AG10803 (cell line): ENCODE results near the gene LDAF1.
"Not testable (repeated sequence)": the region's sequence is repeated elsewhere in the genome, so short reads cannot be mapped to it uniquely, and the experiment has no call there.

Source experiments
- DNase-seq: peaks from one replicate; pipeline ENCODE4 v3.0.0; 2010; ENCODE audit warnings: low read depth
- H3K4me3 ChIP-seq: 2 replicates; pipeline ENCODE4 v1.5.1; 2011; ENCODE audit warnings: mild to moderate bottlenecking, low read length, control low read depth
- TF ChIP-seq, protein P1 (sequence below): conservative IDR thresholded peaks from 2 replicates; pipeline ENCODE4 v1.5.1; 2011; ENCODE audit warnings: mild to moderate bottlenecking, low read length, control low read depth, inconsistent platforms

LDAF1 gene

DNA sequence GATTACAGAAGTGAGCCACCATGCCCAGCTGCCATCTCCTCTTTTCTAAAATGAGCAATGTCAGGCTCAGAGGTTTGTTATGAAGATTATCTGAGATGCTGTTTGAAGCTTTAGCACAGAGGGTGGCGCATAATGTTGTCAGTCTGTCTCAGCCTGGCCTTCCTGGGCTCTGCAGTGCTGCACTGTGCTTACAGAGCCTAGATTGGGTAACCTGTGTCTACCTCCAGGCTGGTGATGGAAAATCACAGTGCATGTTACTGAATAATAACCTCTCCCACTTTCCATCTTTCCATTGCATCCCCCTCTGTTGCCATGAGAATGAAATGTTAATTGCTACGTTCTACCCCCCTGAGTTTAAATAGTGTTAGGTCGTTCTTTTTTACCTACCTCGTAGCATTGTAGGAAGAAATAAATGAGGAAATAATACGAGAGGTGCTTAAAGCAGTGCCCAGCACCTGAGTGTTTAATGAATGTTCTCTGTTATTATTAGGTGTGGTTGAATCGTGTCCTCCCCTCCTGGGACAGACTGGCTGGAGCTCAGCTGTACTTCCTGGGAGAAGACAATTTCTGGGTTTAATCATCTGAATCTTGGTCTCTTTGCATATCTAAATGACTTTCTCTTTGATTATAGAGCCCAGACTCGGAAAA is 6.2 kb downstream of the LDAF1 start:
- TF ChIP-seq, protein P1, sequence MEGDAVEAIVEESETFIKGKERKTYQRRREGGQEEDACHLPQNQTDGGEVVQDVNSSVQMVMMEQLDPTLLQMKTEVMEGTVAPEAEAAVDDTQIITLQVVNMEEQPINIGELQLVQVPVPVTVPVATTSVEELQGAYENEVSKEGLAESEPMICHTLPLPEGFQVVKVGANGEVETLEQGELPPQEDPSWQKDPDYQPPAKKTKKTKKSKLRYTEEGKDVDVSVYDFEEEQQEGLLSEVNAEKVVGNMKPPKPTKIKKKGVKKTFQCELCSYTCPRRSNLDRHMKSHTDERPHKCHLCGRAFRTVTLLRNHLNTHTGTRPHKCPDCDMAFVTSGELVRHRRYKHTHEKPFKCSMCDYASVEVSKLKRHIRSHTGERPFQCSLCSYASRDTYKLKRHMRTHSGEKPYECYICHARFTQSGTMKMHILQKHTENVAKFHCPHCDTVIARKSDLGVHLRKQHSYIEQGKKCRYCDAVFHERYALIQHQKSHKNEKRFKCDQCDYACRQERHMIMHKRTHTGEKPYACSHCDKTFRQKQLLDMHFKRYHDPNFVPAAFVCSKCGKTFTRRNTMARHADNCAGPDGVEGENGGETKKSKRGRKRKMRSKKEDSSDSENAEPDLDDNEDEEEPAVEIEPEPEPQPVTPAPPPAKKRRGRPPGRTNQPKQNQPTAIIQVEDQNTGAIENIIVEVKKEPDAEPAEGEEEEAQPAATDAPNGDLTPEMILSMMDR = no peak
- DNase-seq = no peak

DNA sequence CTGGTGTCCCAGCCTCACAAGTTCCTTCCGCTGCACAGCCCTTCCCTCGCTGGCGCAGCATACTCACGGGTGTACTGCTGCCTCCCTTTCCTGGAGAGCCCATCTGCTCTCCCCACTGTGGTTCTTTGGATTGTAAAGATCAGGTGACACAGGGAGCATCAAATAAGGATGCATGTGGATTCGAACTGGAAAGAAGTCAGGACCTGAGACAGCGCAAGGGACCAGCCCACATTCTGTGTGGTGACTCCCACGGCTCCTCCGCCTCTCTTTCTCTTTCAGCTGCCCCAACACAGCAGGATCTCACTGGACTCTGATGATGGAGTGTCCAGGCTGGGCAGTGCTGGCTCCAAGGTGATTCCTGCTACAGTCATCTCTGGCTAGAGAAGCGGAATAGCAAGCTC is 8.1 kb downstream of the LDAF1 start:
- DNase-seq = no peak
- TF ChIP-seq, protein P1 = no peak
- no peak overlapping the region for H3K4me3 ChIP-seq

More for the DNA sequence above, 6.2 kb downstream of the LDAF1 start:
- no peak overlapping the region for H3K4me3 ChIP-seq

- DNase-seq = peak; percentile 90
- TF ChIP-seq, protein P1 = no peak
- no peak overlapping the region for H3K4me3 ChIP-seq
These were observed 8.9 kb downstream of the LDAF1 start for GRCh38 chr16:21167360-21167759.

DNA sequence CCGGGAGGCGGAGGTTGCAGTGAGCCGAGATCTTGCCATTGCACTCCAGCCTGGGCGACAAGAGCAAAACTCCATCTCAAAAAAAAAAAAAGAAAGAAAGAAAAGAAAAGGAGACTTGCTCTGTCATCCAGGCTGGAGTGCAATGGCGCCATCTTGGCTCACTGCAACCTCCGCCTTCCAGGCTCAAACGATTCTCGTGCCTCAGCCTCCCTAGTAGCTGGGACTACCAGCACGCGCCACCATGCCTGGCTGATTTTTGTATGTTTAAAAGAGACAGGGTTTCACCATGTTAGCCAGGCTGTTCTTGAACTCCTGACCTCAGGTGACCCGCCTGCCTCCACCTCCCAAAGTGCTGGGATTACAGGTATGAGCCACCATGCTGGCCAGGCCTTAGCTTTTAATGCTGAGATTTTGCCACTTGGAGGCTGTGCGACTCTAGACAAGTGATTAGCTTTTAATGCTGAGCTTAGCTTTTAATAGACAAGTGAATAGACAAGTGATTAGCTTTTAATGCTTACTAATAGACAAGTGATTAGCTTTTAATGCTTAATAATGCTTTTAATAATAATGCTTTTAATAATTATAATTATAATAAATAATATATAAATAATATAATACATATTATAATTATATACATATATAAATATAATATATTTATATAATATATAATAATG is 9.6 kb downstream of the LDAF1 start:
- TF ChIP-seq, protein P1 = no peak
- no peak for DNase-seq
- H3K4me3 ChIP-seq = no peak overlapping the region

DNA sequence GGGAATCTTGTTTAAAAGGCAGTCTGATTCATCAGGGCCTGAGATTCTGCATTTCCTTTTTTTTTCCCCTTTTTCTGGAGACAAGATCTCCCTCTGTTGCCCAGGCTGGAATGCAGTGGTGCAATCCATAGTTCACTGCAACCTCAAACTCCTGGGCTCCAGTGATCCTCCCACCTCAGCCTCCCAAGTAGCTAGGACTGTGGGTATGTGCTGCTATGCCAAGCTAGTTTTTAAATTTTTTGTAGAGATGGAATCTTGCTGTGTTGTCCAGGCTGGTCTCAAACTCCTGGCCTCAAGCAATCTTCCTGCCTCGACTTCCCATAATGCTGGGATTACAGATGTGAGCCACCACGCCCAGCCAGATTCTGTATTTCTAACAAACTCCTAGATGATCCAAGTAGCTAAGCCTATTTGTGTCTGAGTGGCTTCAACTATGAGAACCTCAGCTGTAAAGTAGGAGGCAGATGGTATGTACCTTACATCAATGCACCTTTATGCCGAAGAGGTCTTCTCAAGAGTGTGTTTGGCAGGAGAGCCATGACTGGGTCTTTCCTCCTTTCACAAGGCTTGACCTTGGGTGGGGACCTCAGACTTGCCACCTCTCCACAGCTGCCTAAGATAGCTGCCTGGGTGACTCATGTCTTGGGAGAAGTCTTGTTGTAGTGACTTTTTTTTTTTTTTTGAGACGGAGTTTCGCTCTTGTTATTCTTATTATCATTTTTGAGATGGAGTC is 10.9 kb downstream of the LDAF1 start:
- TF ChIP-seq, protein P1 = no peak
- no peak overlapping the region for H3K4me3 ChIP-seq
- peak; percentile 27 for DNase-seq

DNA sequence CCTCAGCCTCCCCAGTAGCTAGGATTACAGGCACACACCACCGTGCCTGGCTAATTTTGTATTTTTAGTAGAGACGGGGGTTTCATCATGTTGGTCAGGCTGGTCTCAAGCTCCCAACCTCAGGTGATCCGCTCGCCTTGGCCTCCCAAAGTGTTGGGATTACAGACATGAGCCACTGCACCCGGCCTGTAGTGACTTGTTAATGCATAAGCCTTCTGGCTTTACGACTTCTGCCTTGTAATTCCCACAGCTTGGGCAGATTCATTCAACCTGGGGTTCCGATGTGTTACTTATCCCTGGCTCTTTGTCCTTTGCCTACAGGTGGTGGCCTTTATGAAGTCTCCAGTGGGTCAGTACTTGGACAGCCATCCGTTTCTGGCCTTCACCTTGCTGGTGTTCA is 11.6 kb downstream of the LDAF1 start:
- DNase-seq, H3K4me3 ChIP-seq: not testable (repeated sequence)

DNA sequence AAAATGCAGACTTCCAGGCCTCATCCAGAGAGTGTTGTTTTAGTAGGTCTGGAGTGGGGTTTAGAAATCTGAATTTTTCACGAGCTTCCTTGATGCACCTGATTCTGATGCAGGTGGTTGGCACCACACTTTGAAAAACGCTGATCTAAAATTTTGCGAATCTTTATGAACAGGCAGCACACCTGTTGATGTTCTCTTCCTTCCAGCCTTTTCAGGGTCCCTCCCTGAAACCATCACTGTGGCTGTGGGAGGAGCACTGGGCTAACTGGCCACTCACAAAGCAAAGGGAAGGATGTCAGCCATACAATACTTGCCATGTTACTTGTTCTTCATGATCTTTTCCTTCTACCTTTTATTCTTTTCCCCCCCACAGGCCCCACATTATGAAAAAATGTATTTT is 14.2 kb downstream of the LDAF1 start:
- TF ChIP-seq, protein P1 = no peak
- no peak overlapping the region for H3K4me3 ChIP-seq
- no peak for DNase-seq
